GM23338 (cell line): ENCODE data around the gene ESR1.

Source experiments
- CREB1 ChIP-seq: fragments of 250-450 bp; sonication (Bioruptor Pico); IDR thresholded peaks from 2 replicates; pipeline ENCODE4 v1.5.0; 2020; ENCODE audit warnings: low read depth, mild to moderate bottlenecking, moderate library complexity
- EZH2 ChIP-seq: fragments of 200-600 bp; sonication (generic); IDR thresholded peaks from one replicate; pipeline ENCODE4 v1.8.0; 2017; ENCODE audit warnings: antibody characterized with exemption, mild to moderate bottlenecking, low read depth; ENCODE audit not compliant: unreplicated experiment
- POLR2AphosphoS5 ChIP-seq: IDR thresholded peaks from 2 replicates; pipeline ENCODE4 v1.6.1; 2016; ENCODE audit warnings: antibody characterized with exemption, low read depth
- TF ChIP-seq, protein P1 (sequence below), 2 experiments: fragments of 200-600 bp in 1 of 2; sonication (generic) in 1 of 2; conservative IDR thresholded peaks; 2 replicates each; pipeline versions ENCODE4 v1.5.1 to v1.6.1; 2016 to 2017; ENCODE audit warnings: antibody characterized with exemption in 2 of 2, low read depth in 2 of 2, mild to moderate bottlenecking in 2 of 2, moderate library complexity in 1 of 2
- TF ChIP-seq, protein P2 (sequence below): IDR thresholded peaks from one replicate; pipeline ENCODE4 v1.6.1; 2018; ENCODE audit warnings: antibody characterized with exemption; ENCODE audit not compliant: unreplicated experiment

DNA sequence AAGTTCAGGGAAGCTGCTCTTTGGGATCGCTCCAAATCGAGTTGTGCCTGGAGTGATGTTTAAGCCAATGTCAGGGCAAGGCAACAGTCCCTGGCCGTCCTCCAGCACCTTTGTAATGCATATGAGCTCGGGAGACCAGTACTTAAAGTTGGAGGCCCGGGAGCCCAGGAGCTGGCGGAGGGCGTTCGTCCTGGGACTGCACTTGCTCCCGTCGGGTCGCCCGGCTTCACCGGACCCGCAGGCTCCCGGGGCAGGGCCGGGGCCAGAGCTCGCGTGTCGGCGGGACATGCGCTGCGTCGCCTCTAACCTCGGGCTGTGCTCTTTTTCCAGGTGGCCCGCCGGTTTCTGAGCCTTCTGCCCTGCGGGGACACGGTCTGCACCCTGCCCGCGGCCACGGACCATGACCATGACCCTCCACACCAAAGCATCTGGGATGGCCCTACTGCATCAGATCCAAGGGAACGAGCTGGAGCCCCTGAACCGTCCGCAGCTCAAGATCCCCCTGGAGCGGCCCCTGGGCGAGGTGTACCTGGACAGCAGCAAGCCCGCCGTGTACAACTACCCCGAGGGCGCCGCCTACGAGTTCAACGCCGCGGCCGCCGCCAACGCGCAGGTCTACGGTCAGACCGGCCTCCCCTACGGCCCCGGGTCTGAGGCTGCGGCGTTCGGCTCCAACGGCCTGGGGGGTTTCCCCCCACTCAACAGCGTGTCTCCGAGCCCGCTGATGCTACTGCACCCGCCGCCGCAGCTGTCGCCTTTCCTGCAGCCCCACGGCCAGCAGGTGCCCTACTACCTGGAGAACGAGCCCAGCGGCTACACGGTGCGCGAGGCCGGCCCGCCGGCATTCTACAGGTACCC, at the start of gene ESR1:
- TF ChIP-seq, protein P1, sequence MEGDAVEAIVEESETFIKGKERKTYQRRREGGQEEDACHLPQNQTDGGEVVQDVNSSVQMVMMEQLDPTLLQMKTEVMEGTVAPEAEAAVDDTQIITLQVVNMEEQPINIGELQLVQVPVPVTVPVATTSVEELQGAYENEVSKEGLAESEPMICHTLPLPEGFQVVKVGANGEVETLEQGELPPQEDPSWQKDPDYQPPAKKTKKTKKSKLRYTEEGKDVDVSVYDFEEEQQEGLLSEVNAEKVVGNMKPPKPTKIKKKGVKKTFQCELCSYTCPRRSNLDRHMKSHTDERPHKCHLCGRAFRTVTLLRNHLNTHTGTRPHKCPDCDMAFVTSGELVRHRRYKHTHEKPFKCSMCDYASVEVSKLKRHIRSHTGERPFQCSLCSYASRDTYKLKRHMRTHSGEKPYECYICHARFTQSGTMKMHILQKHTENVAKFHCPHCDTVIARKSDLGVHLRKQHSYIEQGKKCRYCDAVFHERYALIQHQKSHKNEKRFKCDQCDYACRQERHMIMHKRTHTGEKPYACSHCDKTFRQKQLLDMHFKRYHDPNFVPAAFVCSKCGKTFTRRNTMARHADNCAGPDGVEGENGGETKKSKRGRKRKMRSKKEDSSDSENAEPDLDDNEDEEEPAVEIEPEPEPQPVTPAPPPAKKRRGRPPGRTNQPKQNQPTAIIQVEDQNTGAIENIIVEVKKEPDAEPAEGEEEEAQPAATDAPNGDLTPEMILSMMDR (conservative IDR thresholded peaks at IDR 0.05; ENCODE audit: low read depth in 2 of 2) = no peak
- TF ChIP-seq, protein P2, sequence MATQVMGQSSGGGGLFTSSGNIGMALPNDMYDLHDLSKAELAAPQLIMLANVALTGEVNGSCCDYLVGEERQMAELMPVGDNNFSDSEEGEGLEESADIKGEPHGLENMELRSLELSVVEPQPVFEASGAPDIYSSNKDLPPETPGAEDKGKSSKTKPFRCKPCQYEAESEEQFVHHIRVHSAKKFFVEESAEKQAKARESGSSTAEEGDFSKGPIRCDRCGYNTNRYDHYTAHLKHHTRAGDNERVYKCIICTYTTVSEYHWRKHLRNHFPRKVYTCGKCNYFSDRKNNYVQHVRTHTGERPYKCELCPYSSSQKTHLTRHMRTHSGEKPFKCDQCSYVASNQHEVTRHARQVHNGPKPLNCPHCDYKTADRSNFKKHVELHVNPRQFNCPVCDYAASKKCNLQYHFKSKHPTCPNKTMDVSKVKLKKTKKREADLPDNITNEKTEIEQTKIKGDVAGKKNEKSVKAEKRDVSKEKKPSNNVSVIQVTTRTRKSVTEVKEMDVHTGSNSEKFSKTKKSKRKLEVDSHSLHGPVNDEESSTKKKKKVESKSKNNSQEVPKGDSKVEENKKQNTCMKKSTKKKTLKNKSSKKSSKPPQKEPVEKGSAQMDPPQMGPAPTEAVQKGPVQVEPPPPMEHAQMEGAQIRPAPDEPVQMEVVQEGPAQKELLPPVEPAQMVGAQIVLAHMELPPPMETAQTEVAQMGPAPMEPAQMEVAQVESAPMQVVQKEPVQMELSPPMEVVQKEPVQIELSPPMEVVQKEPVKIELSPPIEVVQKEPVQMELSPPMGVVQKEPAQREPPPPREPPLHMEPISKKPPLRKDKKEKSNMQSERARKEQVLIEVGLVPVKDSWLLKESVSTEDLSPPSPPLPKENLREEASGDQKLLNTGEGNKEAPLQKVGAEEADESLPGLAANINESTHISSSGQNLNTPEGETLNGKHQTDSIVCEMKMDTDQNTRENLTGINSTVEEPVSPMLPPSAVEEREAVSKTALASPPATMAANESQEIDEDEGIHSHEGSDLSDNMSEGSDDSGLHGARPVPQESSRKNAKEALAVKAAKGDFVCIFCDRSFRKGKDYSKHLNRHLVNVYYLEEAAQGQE = no peak
- TF ChIP-seq POLR2AphosphoS5 (no peak), EZH2 (no peak), CREB1 (CRISPR knock-in tag) (no peak)
